ENCODE data around the gene TNFSF9. TPM values are rescaled to one million over a fixed set of nuclear protein-coding genes. Genes with fewer than 3 reads are reported as not detected.

The TNFSF9 gene
- total RNA-seq, 6 experiments from 2014 or later: 0.27 to 1.6 (median 0.55) TPM; not detected in 3

DNA sequence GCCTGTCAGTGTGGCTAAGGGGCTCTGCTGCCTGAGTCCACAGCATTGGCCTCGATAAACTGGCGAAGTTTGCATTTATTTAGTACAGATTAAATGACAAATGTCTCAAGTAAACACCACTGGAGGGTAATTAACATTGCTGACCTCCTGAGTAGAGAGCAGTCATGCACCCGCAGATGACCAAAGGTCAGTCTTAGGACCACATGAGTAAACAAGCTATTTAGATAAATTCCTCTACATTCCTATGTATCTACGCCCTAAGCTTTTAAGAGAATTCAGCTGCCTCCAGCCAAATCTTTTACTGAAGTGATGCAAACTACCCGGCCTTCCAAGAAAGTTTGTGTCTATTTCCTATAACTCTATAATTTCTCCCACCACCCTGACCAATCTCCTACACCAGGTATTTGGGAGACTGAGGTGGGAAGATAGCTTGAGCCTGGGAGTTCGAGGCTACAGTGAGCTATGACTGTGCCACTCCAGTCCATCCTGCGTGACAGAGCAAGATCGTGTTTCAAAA is 37.2 kb downstream of the TNFSF9 start:
- Histone ChIP-seq H3K36me3 (no peaks in the 10 kb centered on the region), H3K4me1 (no peaks in the 10 kb centered on the region), H3K27me3 (no peaks in the 10 kb centered on the region), H3K27ac (no peak overlapping the region), H3K9me3 (no peaks in the 10 kb centered on the region), H3K4me3 (no peak overlapping the region)
- intact Hi-C loops (cut with DNase I): no loop called here
- 50% methylated on average over 8 of the region's 8 CpGs for WGBS (ENCODE audit: insufficient coverage, low coverage, low lambda C conversion rate, missing lambda C conversion rate)
- ATAC-seq (no peak), DNase-seq (no peak)
- no peak for TF ChIP-seq POLR2A (IDR thresholded peaks at IDR 0.05)
- TF ChIP-seq, protein P1, sequence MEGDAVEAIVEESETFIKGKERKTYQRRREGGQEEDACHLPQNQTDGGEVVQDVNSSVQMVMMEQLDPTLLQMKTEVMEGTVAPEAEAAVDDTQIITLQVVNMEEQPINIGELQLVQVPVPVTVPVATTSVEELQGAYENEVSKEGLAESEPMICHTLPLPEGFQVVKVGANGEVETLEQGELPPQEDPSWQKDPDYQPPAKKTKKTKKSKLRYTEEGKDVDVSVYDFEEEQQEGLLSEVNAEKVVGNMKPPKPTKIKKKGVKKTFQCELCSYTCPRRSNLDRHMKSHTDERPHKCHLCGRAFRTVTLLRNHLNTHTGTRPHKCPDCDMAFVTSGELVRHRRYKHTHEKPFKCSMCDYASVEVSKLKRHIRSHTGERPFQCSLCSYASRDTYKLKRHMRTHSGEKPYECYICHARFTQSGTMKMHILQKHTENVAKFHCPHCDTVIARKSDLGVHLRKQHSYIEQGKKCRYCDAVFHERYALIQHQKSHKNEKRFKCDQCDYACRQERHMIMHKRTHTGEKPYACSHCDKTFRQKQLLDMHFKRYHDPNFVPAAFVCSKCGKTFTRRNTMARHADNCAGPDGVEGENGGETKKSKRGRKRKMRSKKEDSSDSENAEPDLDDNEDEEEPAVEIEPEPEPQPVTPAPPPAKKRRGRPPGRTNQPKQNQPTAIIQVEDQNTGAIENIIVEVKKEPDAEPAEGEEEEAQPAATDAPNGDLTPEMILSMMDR (IDR thresholded peaks at IDR 0.05): no peak

DNA sequence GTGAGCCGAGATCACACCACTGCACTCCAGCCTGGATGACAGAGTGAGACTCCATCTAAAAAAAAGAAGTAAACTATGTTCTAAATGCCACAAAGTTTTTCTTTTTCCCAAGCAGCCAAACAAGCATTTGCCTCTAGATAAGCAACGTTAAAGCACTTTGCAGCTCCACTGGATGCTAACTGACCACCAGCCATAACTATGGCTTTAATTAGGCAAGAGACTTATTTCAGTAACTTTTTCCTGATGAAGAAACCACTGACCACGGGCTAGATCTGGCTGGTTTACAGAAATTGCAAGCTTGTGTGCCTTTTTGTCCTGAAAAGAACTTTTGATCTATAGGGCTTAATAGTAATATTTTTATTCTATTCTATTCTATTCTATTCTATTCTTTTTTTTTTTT is 38.0 kb downstream of the TNFSF9 start:
- TF ChIP-seq, protein P1 (IDR thresholded peaks at IDR 0.05): no peak
- no peak for TF ChIP-seq POLR2A (IDR thresholded peaks at IDR 0.05)
- Histone ChIP-seq H3K36me3 (no peaks in the 10 kb centered on the region), H3K27ac (no peak overlapping the region), H3K4me3 (no peak overlapping the region), H3K27me3 (no peaks in the 10 kb centered on the region), H3K9me3 (no peaks in the 10 kb centered on the region), H3K4me1 (no peaks in the 10 kb centered on the region)
- ATAC-seq (no peak), DNase-seq (no peak)
- WGBS (ENCODE audit: insufficient coverage, low coverage, low lambda C conversion rate, missing lambda C conversion rate): 31% methylated on average over 3 of the region's 3 CpGs
- intact Hi-C loops (cut with DNase I): no loop called here

DNA sequence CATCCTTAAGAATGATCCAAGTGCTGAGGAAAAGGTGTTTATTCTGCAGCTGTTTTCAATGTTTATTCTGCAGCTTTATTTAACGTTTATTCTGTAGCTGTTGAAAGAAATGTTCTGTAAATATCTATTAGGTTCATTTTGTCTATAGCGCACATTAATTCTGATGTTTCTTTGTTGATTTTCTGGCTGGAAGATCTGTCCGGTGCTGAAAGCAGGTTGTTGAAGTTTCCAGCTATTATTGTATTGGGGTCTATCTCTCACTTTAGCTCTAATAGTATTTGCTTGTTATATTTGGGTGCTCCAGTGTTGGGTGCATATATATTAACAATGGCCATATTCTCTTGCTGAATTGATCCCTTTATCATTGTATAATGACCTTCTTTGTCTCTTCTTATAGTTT is 39.9 kb downstream of the TNFSF9 start:
- TF ChIP-seq POLR2A (IDR thresholded peaks at IDR 0.05): no peak
- TF ChIP-seq, protein P1 (IDR thresholded peaks at IDR 0.05): no peak
- Histone ChIP-seq H3K4me3 (no peak overlapping the region), H3K36me3 (no peaks in the 10 kb centered on the region), H3K27me3 (no peaks in the 10 kb centered on the region), H3K4me1 (no peaks in the 10 kb centered on the region), H3K9me3 (no peaks in the 10 kb centered on the region), H3K27ac (no peak overlapping the region)
- intact Hi-C loops (cut with DNase I): no loop called here
- ATAC-seq (no peak), DNase-seq (no peak)
- 57% methylated on average over 3 of the region's 3 CpGs for WGBS (ENCODE audit: insufficient coverage, low coverage, low lambda C conversion rate, missing lambda C conversion rate)

DNA sequence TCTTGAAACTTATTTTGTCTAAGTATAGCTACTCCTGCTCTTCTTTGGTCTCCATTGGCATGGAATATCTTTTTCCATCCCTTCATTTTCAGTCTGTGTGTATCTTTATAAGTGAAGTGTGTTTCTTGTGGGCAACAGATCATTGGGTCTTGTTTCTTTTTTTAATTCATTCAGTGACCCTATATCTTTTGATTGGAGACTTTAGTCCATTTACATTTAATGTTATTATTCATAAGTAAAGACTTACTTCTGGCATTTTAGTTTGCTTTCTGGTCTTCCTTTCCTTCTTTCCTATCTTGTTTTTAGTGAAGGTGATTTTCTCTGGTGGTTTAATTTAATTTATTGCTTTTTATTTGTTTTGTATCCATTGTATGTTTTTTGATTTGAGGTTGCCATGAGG is 40.3 kb downstream of the TNFSF9 start:
- intact Hi-C loops (cut with DNase I): no loop called here
- DNase-seq (no peak), ATAC-seq (no peak)
- H3K9me3 ChIP-seq: no peaks in the 10 kb centered on the region
- H3K36me3 ChIP-seq: no peaks in the 10 kb centered on the region
- H3K4me3 ChIP-seq: no peak overlapping the region
- H3K4me1 ChIP-seq: no peaks in the 10 kb centered on the region
- TF ChIP-seq, protein P1 (IDR thresholded peaks at IDR 0.05): no peak
- TF ChIP-seq POLR2A (IDR thresholded peaks at IDR 0.05): no peak
- no peak overlapping the region for H3K27ac ChIP-seq
- no peaks in the 10 kb centered on the region for H3K27me3 ChIP-seq

DNA sequence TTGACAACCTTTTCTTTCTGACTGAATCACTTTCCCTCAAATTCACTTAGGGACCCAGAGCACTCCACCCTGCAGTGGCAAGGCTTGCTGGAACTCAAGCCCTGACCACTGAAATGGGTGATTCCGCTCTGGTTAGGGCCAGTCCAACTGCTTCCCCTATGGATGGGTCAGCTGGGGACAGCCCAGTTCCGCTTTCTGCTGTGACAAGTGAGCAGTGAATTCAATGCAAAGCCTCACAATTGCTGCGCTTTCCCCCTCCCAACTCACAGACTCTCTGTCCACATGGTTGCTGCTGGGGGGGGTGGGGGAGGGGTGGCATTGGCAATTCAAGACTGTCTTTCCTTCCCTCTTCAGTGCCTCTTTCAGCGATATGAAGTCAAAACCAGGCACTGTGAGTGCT is 41.4 kb downstream of the TNFSF9 start:
- H3K4me3 ChIP-seq: no peak overlapping the region
- no peaks in the 10 kb centered on the region for H3K4me1 ChIP-seq
- no peak overlapping the region for H3K27ac ChIP-seq
- peak in 2 of 3 donors; percentile 28 to 59 for DNase-seq
- intact Hi-C loops (cut with DNase I): no loop called here
- peak; percentile 47 to 83 (median 68) for ATAC-seq
- no peaks in the 10 kb centered on the region for H3K36me3 ChIP-seq
- H3K9me3 ChIP-seq: no peaks in the 10 kb centered on the region
- TF ChIP-seq POLR2A (IDR thresholded peaks at IDR 0.05): no peak
- TF ChIP-seq, protein P1 (IDR thresholded peaks at IDR 0.05): no peak
- 40% methylated on average over 1 of the region's 4 CpGs for WGBS (ENCODE audit: insufficient coverage, low coverage, low lambda C conversion rate, missing lambda C conversion rate)
- H3K27me3 ChIP-seq: no peaks in the 10 kb centered on the region

Data from right lobe of liver (tissue), 6 donors.